Type B pancreatic cell (in vitro differentiated cells): Measurements from ENCODE around the gene AFDN. TPM values are rescaled to one million over a fixed set of nuclear protein-coding genes. Genes with fewer than 3 reads are reported as not detected.

Source experiments
- DNase-seq: peaks from one replicate; pipeline ENCODE4 v3.0.0; 2021; ENCODE audit warnings: mixed read lengths; ENCODE audit not compliant: unreplicated experiment; ENCODE audit errors: extremely low spot score
- H3K27ac Mint-ChIP-seq: 2 replicates; pipeline ENCODE4 v1.8.0; 2021; ENCODE audit warnings: mild to moderate bottlenecking, mixed read lengths
- H3K27me3 Mint-ChIP-seq: 2 replicates; pipeline ENCODE4 v1.8.0; 2021; ENCODE audit warnings: mixed read lengths
- H3K36me3 Mint-ChIP-seq: 2 replicates; pipeline ENCODE4 v1.8.0; 2021; ENCODE audit warnings: mixed read lengths
- H3K4me1 Mint-ChIP-seq: one replicate; pipeline ENCODE4 v1.8.0; 2021; ENCODE audit warnings: mixed read lengths; ENCODE audit not compliant: unreplicated experiment
- H3K4me3 Mint-ChIP-seq: 2 replicates; pipeline ENCODE4 v1.8.0; 2021; ENCODE audit warnings: mild to moderate bottlenecking, mixed read lengths
- H3K9me3 Mint-ChIP-seq: 2 replicates; pipeline ENCODE4 v1.8.0; 2021; ENCODE audit warnings: mixed read lengths
- CTCF ChIP-seq: fragments of 200-600 bp; sonication (generic); conservative IDR thresholded peaks from 2 replicates; pipeline ENCODE4 v1.5.0; 2021; ENCODE audit warnings: antibody characterized with exemption, mild to moderate bottlenecking
- total RNA-seq: library from RNA; stranded (reverse); gene quantifications from 2 replicates; pipeline ENCODE4 v1.2.1, GENCODE V29; 2021; ENCODE audit warnings: low replicate concordance

Gene AFDN
- total RNA-seq, 1 donor from 2014 or later, result 154 TPM

GRCh38 chr6:167995731-167996151 lies 169.0 kb downstream of the AFDN start:
- DNase-seq, result no peak
- Mint-ChIP-seq H3K4me1 (no peaks in the 10 kb centered on the region), H3K36me3 (no peaks in the 10 kb centered on the region), H3K9me3 (no peaks in the 10 kb centered on the region), H3K27me3 (peaks cover 2% of the 10 kb centered on the region), H3K27ac (no peak overlapping the region), H3K4me3 (no peak overlapping the region)
- no peak for TF ChIP-seq CTCF

- H3K27me3 Mint-ChIP-seq, result peaks cover 2% of the 10 kb centered on the region
- no peak overlapping the region for H3K4me3 Mint-ChIP-seq
- no peaks in the 10 kb centered on the region for H3K36me3 Mint-ChIP-seq
- no peaks in the 10 kb centered on the region for H3K9me3 Mint-ChIP-seq
- DNase-seq, result no peak
- H3K4me1 Mint-ChIP-seq, result no peaks in the 10 kb centered on the region
- H3K27ac Mint-ChIP-seq, result no peak overlapping the region
- TF ChIP-seq CTCF, result no peak
Measured at GRCh38 chr6:167996424-167997199, 169.9 kb downstream of the AFDN start.

DNA sequence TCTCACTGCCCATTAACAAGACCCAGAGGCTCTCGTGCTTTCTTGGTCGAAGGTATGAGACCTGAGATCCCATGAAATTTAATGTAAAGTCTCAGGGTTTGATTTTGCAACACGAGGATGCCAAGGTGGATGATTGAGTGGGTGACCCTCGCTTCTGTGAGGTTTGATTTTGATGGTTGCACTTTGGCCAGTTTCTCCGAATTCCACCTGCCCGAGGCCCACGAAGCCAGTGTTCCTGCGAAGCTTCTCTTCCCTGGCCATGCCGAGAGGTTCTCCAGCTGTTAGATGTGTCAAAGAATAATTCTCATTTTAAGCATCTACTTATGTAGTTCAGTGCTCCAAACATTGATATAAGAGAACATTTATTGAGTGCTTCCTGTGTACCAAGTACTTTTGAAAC lies 170.9 kb downstream of the AFDN start, which contains the start of gene KIF25:
Gene KIF25 (plus strand): TSS at position 30 of the 400 bp plus-strand sequence. CDS start 31,915 bp downstream, outside the sequence.
- TF ChIP-seq CTCF, result no peak
- H3K4me1 Mint-ChIP-seq, result no peaks in the 10 kb centered on the region
- no peaks in the 10 kb centered on the region for H3K36me3 Mint-ChIP-seq
- no peak for DNase-seq
- no peak within 1 kb of the TSS for H3K4me3 Mint-ChIP-seq
- peaks cover 2% of the 10 kb centered on the region for H3K27me3 Mint-ChIP-seq
- H3K27ac Mint-ChIP-seq, result no peak within 1 kb of the TSS
- no peaks in the 10 kb centered on the region for H3K9me3 Mint-ChIP-seq

- no peak for DNase-seq
- no peak for TF ChIP-seq CTCF
- Mint-ChIP-seq H3K36me3 (no peaks in the 10 kb centered on the region), H3K9me3 (no peaks in the 10 kb centered on the region), H3K27me3 (peaks cover 5% of the 10 kb centered on the region), H3K4me1 (peaks cover 5% of the 10 kb centered on the region), H3K27ac (no peak overlapping the region), H3K4me3 (no peak overlapping the region)
Measured at GRCh38 chr6:167998215-167998614, 171.5 kb downstream of the AFDN start.

DNA sequence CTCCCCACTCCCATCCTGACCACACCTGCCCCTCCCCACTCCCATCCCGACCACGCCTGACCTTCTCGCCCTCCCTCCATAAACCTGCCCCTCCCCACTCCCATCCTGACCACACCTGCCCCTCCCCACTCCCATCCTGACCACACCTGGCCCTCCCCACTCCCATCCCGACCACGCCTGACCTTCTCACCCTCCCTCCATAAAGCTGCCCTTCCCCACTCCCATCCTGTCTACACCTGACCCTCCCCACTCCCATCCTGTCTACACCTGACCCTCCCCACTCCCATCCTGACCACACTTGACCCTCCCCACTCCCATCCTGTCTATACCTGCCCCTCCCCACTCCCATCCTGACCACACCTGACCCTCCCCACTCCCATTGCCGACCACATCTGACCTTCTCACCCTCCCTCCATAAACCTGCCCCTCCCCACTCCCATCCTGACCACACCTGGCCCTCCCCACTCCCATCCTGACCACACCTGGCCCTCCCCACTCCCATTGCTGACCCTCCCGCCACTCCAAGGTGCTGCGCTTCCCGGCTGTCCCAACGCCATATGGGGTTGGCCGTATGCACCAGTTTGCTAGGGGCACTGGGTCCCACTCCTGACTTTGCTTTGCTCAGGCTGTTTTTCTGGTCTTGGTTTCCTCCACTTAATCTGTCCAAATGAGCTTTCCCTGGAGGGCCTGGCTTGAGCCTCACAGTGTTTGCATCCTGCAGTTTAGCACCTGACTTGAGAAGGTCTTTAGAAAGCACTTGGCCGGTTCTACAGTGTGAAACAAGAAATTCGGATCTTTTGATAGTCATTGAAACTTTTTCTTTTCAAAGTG lies 173.7 kb downstream of the AFDN start:
- no peak for DNase-seq
- Mint-ChIP-seq H3K27me3 (peaks cover 5% of the 10 kb centered on the region), H3K27ac (no peak overlapping the region), H3K9me3 (no peaks in the 10 kb centered on the region), H3K4me3 (no peak overlapping the region), H3K36me3 (no peaks in the 10 kb centered on the region), H3K4me1 (peaks cover 12% of the 10 kb centered on the region)
- TF ChIP-seq CTCF, result no peak
